Glomerular endothelial cell (primary cell): Measurements from ENCODE around the gene TSGA10. TPM values are rescaled to one million over a fixed set of nuclear protein-coding genes. Genes with fewer than 3 reads are reported as not detected.
"Not testable (repeated sequence)": the region's sequence is repeated elsewhere in the genome, so short reads cannot be mapped to it uniquely, and the experiment has no call there.

Experiments used
- DNase-seq: peaks from one replicate; pipeline ENCODE4 v3.0.0-alpha.2; 2011; ENCODE audit warnings: low read depth, low spot score; ENCODE audit errors: extremely low read depth
- total RNA-seq: library from RNA; depleted of rRNA; stranded (reverse); fragments of >200 nt; gene quantifications from 2 replicates; pipeline ENCODE4 v1.2.3, GENCODE V29; 2015

TSGA10 gene
- total RNA-seq, 1 donor from 2014 or later = 5.5 TPM

GRCh38 chr2:99156891-99157290, 2.1 kb upstream of the TSGA10 start:
- DNase-seq = no peak

- no peak for DNase-seq
Observed at GRCh38 chr2:99153921-99154604, 679 bp downstream of the TSGA10 start.

GRCh38 chr2:99152199-99152895, 2.4 kb downstream of the TSGA10 start:
- no peak for DNase-seq

GRCh38 chr2:99150706-99151105, 4.0 kb downstream of the TSGA10 start:
- DNase-seq = no peak

GRCh38 chr2:99141110-99142108, 13.3 kb downstream of the TSGA10 start, which contains the start of gene C2orf15:
Gene C2orf15, plus strand, starts transcription at chr2:99141707. Its CDS starts 8,852 bp downstream, at chr2:99150559.
- no peak for DNase-seq

- no peak for DNase-seq
Observed at GRCh38 chr2:99140860-99141109, 14.0 kb downstream of the TSGA10 start.

- no peak for DNase-seq
Observed at GRCh38 chr2:99140056-99140859, 14.5 kb downstream of the TSGA10 start.

GRCh38 chr2:99139003-99139402, 15.7 kb downstream of the TSGA10 start:
- DNase-seq = no peak

GRCh38 chr2:99135044-99135556, 19.6 kb downstream of the TSGA10 start:
- not testable (repeated sequence) for DNase-seq

- no peak for DNase-seq
Observed at GRCh38 chr2:99127981-99128380, 26.8 kb downstream of the TSGA10 start.

- no peak for DNase-seq
Observed at GRCh38 chr2:99112617-99113016, 42.1 kb downstream of the TSGA10 start.

- no peak for DNase-seq
Observed at GRCh38 chr2:99111945-99112344, 42.8 kb downstream of the TSGA10 start.

- no peak for DNase-seq
Observed at GRCh38 chr2:99111236-99111635, 43.5 kb downstream of the TSGA10 start.

GRCh38 chr2:99106913-99107312, 47.8 kb downstream of the TSGA10 start:
- no peak for DNase-seq

- no peak for DNase-seq
Observed at GRCh38 chr2:99104006-99104405, 50.7 kb downstream of the TSGA10 start.

GRCh38 chr2:99101697-99102096, 53.0 kb downstream of the TSGA10 start:
- no peak for DNase-seq

GRCh38 chr2:99096728-99097127, 58.0 kb downstream of the TSGA10 start:
- DNase-seq = no peak

GRCh38 chr2:99088017-99088416, 66.7 kb downstream of the TSGA10 start:
- no peak for DNase-seq

GRCh38 chr2:99086385-99086784, 68.4 kb downstream of the TSGA10 start:
- DNase-seq = no peak

GRCh38 chr2:99085421-99085820, 69.3 kb downstream of the TSGA10 start:
- DNase-seq = no peak
